Measurements from ENCODE around the gene RNF8.

RNF8 gene

GRCh38 chr6:37313723-37314486, 39.9 kb upstream of the RNF8 start:
- Histone ChIP-seq H3K4me1 (ENCODE audit: control insufficient read depth, insufficient read depth, low read length) (peaks cover 3% of the 10 kb centered on the region), H3K9ac (ENCODE audit: low read length) (no peak overlapping the region), H3K36me3 (ENCODE audit: control insufficient read depth, insufficient read depth, low read length, severe bottlenecking) (peaks cover 38% of the 10 kb centered on the region), H3K4me3 (ENCODE audit: low read length) (no peak overlapping the region), H3K9me3 (ENCODE audit: control insufficient read depth, low read length) (no peaks in the 10 kb centered on the region), H3K27me3 (replicated peaks; ENCODE audit: control insufficient read depth, insufficient read depth, low read length) (no peaks in the 10 kb centered on the region)
- DNase-seq (ENCODE audit: low read depth), result no peak

GRCh38 chr6:37314487-37315156, 39.2 kb upstream of the RNF8 start:
- peak; percentile 42 for DNase-seq (ENCODE audit: low read depth)
- H3K9me3 ChIP-seq (ENCODE audit: control insufficient read depth, low read length), result no peaks in the 10 kb centered on the region
- H3K36me3 ChIP-seq (ENCODE audit: control insufficient read depth, insufficient read depth, low read length, severe bottlenecking), result peaks cover 38% of the 10 kb centered on the region

GRCh38 chr6:37315157-37315515, 38.6 kb upstream of the RNF8 start:
- Histone ChIP-seq H3K27me3 (replicated peaks; ENCODE audit: control insufficient read depth, insufficient read depth, low read length) (no peaks in the 10 kb centered on the region), H3K4me3 (ENCODE audit: low read length) (no peak overlapping the region), H3K9me3 (ENCODE audit: control insufficient read depth, low read length) (no peaks in the 10 kb centered on the region), H3K9ac (ENCODE audit: low read length) (no peak overlapping the region), H3K4me1 (ENCODE audit: control insufficient read depth, insufficient read depth, low read length) (peaks cover 5% of the 10 kb centered on the region), H3K36me3 (ENCODE audit: control insufficient read depth, insufficient read depth, low read length, severe bottlenecking) (peaks cover 38% of the 10 kb centered on the region)
- no peak for DNase-seq (ENCODE audit: low read depth)

More at GRCh38 chr6:37314487-37315156, 39.2 kb upstream of the RNF8 start:
- Histone ChIP-seq H3K4me1 (ENCODE audit: control insufficient read depth, insufficient read depth, low read length) (peaks cover 3% of the 10 kb centered on the region), H3K9ac (ENCODE audit: low read length) (no peak overlapping the region), H3K4me3 (ENCODE audit: low read length) (no peak overlapping the region), H3K27me3 (replicated peaks; ENCODE audit: control insufficient read depth, insufficient read depth, low read length) (no peaks in the 10 kb centered on the region)

- no peaks in the 10 kb centered on the region for H3K9me3 ChIP-seq (ENCODE audit: control insufficient read depth, low read length)
- H3K4me3 ChIP-seq (ENCODE audit: low read length), result no peak overlapping the region
- H3K9ac ChIP-seq (ENCODE audit: low read length), result no peak overlapping the region
- no peaks in the 10 kb centered on the region for H3K27me3 ChIP-seq (replicated peaks; ENCODE audit: control insufficient read depth, insufficient read depth, low read length)
- DNase-seq (ENCODE audit: low read depth), result no peak
- peaks cover 38% of the 10 kb centered on the region for H3K36me3 ChIP-seq (ENCODE audit: control insufficient read depth, insufficient read depth, low read length, severe bottlenecking)
- H3K4me1 ChIP-seq (ENCODE audit: control insufficient read depth, insufficient read depth, low read length), result peaks cover 5% of the 10 kb centered on the region
These were observed 37.7 kb upstream of the RNF8 start for GRCh38 chr6:37316071-37316470.

- no peaks in the 10 kb centered on the region for H3K27me3 ChIP-seq (replicated peaks; ENCODE audit: control insufficient read depth, insufficient read depth, low read length)
- H3K4me3 ChIP-seq (ENCODE audit: low read length), result no peak overlapping the region
- DNase-seq (ENCODE audit: low read depth), result no peak
- H3K9me3 ChIP-seq (ENCODE audit: control insufficient read depth, low read length), result no peaks in the 10 kb centered on the region
- H3K36me3 ChIP-seq (ENCODE audit: control insufficient read depth, insufficient read depth, low read length, severe bottlenecking), result peaks cover 36% of the 10 kb centered on the region
- H3K9ac ChIP-seq (ENCODE audit: low read length), result no peak overlapping the region
- H3K4me1 ChIP-seq (ENCODE audit: control insufficient read depth, insufficient read depth, low read length), result peaks cover 3% of the 10 kb centered on the region
These were observed 36.3 kb upstream of the RNF8 start for GRCh38 chr6:37317312-37318038.

GRCh38 chr6:37319156-37319555, 34.6 kb upstream of the RNF8 start:
- DNase-seq (ENCODE audit: low read depth), result no peak
- H3K36me3 ChIP-seq (ENCODE audit: control insufficient read depth, insufficient read depth, low read length, severe bottlenecking), result peaks cover 20% of the 10 kb centered on the region

GRCh38 chr6:37319856-37320480, 33.8 kb upstream of the RNF8 start:
- Histone ChIP-seq H3K36me3 (ENCODE audit: control insufficient read depth, insufficient read depth, low read length, severe bottlenecking) (peaks cover 18% of the 10 kb centered on the region), H3K4me3 (ENCODE audit: low read length) (no peak overlapping the region), H3K9ac (ENCODE audit: low read length) (no peak overlapping the region), H3K9me3 (ENCODE audit: control insufficient read depth, low read length) (no peaks in the 10 kb centered on the region), H3K4me1 (ENCODE audit: control insufficient read depth, insufficient read depth, low read length) (peaks cover 17% of the 10 kb centered on the region), H3K27me3 (replicated peaks; ENCODE audit: control insufficient read depth, insufficient read depth, low read length) (no peaks in the 10 kb centered on the region)
- peak; percentile 12 for DNase-seq (ENCODE audit: low read depth)

More at GRCh38 chr6:37319156-37319555, 34.6 kb upstream of the RNF8 start:
- Histone ChIP-seq H3K9ac (ENCODE audit: low read length) (no peak overlapping the region), H3K27me3 (replicated peaks; ENCODE audit: control insufficient read depth, insufficient read depth, low read length) (no peaks in the 10 kb centered on the region), H3K4me1 (ENCODE audit: control insufficient read depth, insufficient read depth, low read length) (peaks cover 13% of the 10 kb centered on the region), H3K4me3 (ENCODE audit: low read length) (no peak overlapping the region), H3K9me3 (ENCODE audit: control insufficient read depth, low read length) (no peaks in the 10 kb centered on the region)

- Histone ChIP-seq H3K27me3 (replicated peaks; ENCODE audit: control insufficient read depth, insufficient read depth, low read length) (no peaks in the 10 kb centered on the region), H3K4me1 (ENCODE audit: control insufficient read depth, insufficient read depth, low read length) (peaks cover 17% of the 10 kb centered on the region), H3K9me3 (ENCODE audit: control insufficient read depth, low read length) (no peaks in the 10 kb centered on the region), H3K9ac (ENCODE audit: low read length) (no peak overlapping the region), H3K4me3 (ENCODE audit: low read length) (no peak overlapping the region), H3K36me3 (ENCODE audit: control insufficient read depth, insufficient read depth, low read length, severe bottlenecking) (peaks cover 18% of the 10 kb centered on the region)
- peak; percentile 26 for DNase-seq (ENCODE audit: low read depth)
These were observed 33.1 kb upstream of the RNF8 start for GRCh38 chr6:37320646-37321045.

- Histone ChIP-seq H3K9me3 (ENCODE audit: control insufficient read depth, low read length) (no peaks in the 10 kb centered on the region), H3K4me1 (ENCODE audit: control insufficient read depth, insufficient read depth, low read length) (peaks cover 17% of the 10 kb centered on the region), H3K27me3 (replicated peaks; ENCODE audit: control insufficient read depth, insufficient read depth, low read length) (no peaks in the 10 kb centered on the region), H3K9ac (ENCODE audit: low read length) (no peak overlapping the region), H3K4me3 (ENCODE audit: low read length) (no peak overlapping the region), H3K36me3 (ENCODE audit: control insufficient read depth, insufficient read depth, low read length, severe bottlenecking) (peaks cover 18% of the 10 kb centered on the region)
- DNase-seq (ENCODE audit: low read depth), result no peak
These were observed 32.7 kb upstream of the RNF8 start for GRCh38 chr6:37321101-37321500.

GRCh38 chr6:37321516-37322415, 32.0 kb upstream of the RNF8 start:
- no peak overlapping the region for H3K9ac ChIP-seq (ENCODE audit: low read length)
- H3K9me3 ChIP-seq (ENCODE audit: control insufficient read depth, low read length), result no peaks in the 10 kb centered on the region
- H3K4me1 ChIP-seq (ENCODE audit: control insufficient read depth, insufficient read depth, low read length), result peaks cover 17% of the 10 kb centered on the region
- peaks cover 15% of the 10 kb centered on the region for H3K36me3 ChIP-seq (ENCODE audit: control insufficient read depth, insufficient read depth, low read length, severe bottlenecking)
- H3K4me3 ChIP-seq (ENCODE audit: low read length), result no peak overlapping the region
- DNase-seq (ENCODE audit: low read depth), result no peak
- no peaks in the 10 kb centered on the region for H3K27me3 ChIP-seq (replicated peaks; ENCODE audit: control insufficient read depth, insufficient read depth, low read length)
